AG10803 (cell line): ENCODE results near the gene COL15A1.

Experiments used
- DNase-seq: peaks from one replicate; pipeline ENCODE4 v3.0.0; 2010; ENCODE audit warnings: low read depth
- H3K4me3 ChIP-seq: 2 replicates; pipeline ENCODE4 v1.5.1; 2011; ENCODE audit warnings: mild to moderate bottlenecking, low read length, control low read depth
- CTCF ChIP-seq: conservative IDR thresholded peaks from 2 replicates; pipeline ENCODE4 v1.5.1; 2011; ENCODE audit warnings: mild to moderate bottlenecking, low read length, control low read depth, inconsistent platforms

COL15A1 gene

GRCh38 chr9:99060621-99061020 lies 116.9 kb downstream of the COL15A1 start:
- no peak for TF ChIP-seq CTCF
- DNase-seq = no peak
- no peak overlapping the region for H3K4me3 ChIP-seq

- no peak for TF ChIP-seq CTCF
- DNase-seq = no peak
- H3K4me3 ChIP-seq = no peak overlapping the region
Observed at GRCh38 chr9:99062549-99062948, 118.8 kb downstream of the COL15A1 start.

GRCh38 chr9:99063522-99063921 lies 119.8 kb downstream of the COL15A1 start:
- no peak for DNase-seq
- TF ChIP-seq CTCF = no peak
- H3K4me3 ChIP-seq = no peak overlapping the region

- no peak for TF ChIP-seq CTCF
Observed at GRCh38 chr9:99066571-99066970, 122.9 kb downstream of the COL15A1 start.

GRCh38 chr9:99069075-99069474 lies 125.4 kb downstream of the COL15A1 start:
- DNase-seq = no peak
- no peak for TF ChIP-seq CTCF
- H3K4me3 ChIP-seq = no peak overlapping the region

More at GRCh38 chr9:99066571-99066970, 122.9 kb downstream of the COL15A1 start:
- no peak overlapping the region for H3K4me3 ChIP-seq
- DNase-seq = no peak

GRCh38 chr9:99069546-99069945 lies 125.8 kb downstream of the COL15A1 start:
- no peak for TF ChIP-seq CTCF
- no peak for DNase-seq
- no peak overlapping the region for H3K4me3 ChIP-seq

- no peak for DNase-seq
- no peak for TF ChIP-seq CTCF
- H3K4me3 ChIP-seq = no peak overlapping the region
Observed at GRCh38 chr9:99070681-99071080, 127.0 kb downstream of the COL15A1 start.
